A673 (cell line): Measurements from ENCODE around the gene FBXO48.

Experiments used
- EZH2 ChIP-seq: fragments of 200-600 bp; sonication (generic); IDR thresholded peaks from 2 replicates; pipeline ENCODE4 v1.6.1; 2017; ENCODE audit warnings: borderline replicate concordance, low read depth, mild to moderate bottlenecking, mixed read lengths, antibody characterized with exemption, low read length; ENCODE audit not compliant: poor library complexity, severe bottlenecking
- TF ChIP-seq, protein P1 (sequence below): fragments of 300-800, 200-600 bp; sonication (generic); conservative IDR thresholded peaks from 2 replicates; pipeline ENCODE4 v1.5.1; 2017; ENCODE audit warnings: low read depth, mild to moderate bottlenecking, antibody characterized with exemption, low read length, moderate library complexity, mixed read lengths

DNA sequence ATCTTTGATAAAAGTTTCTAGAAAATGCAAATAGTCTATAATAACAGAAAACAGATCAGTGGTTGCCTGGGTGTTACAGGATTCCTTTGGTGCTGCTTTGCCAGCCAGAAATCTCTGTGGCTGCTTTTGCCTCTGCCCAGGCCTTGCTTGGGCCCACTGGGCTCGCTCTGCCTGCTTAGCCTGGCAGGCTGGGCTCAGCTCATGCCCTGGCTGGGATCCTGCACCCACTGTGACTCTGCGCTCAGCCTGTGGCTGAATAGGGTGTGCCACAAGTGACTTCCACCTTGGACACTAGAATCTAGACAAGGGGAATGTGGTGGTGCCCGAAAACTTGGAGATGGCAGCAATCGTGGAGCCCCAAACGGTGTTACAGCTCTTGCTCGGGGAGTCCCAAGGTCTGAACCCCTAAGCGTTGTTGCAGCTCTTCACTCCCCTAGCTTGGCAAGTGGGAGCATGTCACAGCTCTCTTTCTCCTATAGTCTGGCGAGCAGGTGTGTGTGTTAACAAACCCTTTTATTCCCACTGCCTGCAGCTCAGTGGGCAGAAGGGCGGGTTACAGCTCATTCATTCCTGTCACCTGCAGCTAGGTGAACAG, 50.9 kb downstream of the FBXO48 start:
- TF ChIP-seq, protein P1, sequence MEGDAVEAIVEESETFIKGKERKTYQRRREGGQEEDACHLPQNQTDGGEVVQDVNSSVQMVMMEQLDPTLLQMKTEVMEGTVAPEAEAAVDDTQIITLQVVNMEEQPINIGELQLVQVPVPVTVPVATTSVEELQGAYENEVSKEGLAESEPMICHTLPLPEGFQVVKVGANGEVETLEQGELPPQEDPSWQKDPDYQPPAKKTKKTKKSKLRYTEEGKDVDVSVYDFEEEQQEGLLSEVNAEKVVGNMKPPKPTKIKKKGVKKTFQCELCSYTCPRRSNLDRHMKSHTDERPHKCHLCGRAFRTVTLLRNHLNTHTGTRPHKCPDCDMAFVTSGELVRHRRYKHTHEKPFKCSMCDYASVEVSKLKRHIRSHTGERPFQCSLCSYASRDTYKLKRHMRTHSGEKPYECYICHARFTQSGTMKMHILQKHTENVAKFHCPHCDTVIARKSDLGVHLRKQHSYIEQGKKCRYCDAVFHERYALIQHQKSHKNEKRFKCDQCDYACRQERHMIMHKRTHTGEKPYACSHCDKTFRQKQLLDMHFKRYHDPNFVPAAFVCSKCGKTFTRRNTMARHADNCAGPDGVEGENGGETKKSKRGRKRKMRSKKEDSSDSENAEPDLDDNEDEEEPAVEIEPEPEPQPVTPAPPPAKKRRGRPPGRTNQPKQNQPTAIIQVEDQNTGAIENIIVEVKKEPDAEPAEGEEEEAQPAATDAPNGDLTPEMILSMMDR: no peak
- no peak for TF ChIP-seq EZH2
